Measurements from ENCODE around the gene VPS9D1.

The VPS9D1 gene

GRCh38 chr16:89716916-89717687, 3.6 kb downstream of the VPS9D1 start:
- Histone ChIP-seq H3K4me2 (ENCODE audit: insufficient read depth, low read length) (no peak overlapping the region), H3K79me2 (ENCODE audit: insufficient read depth, low read length) (peaks cover 5% of the 10 kb centered on the region)
- no peak for TF ChIP-seq EZH2 (IDR thresholded peaks at IDR 0.05; ENCODE audit: borderline replicate concordance, low read depth, low read length, severe bottlenecking)
- TF ChIP-seq, protein P1, sequence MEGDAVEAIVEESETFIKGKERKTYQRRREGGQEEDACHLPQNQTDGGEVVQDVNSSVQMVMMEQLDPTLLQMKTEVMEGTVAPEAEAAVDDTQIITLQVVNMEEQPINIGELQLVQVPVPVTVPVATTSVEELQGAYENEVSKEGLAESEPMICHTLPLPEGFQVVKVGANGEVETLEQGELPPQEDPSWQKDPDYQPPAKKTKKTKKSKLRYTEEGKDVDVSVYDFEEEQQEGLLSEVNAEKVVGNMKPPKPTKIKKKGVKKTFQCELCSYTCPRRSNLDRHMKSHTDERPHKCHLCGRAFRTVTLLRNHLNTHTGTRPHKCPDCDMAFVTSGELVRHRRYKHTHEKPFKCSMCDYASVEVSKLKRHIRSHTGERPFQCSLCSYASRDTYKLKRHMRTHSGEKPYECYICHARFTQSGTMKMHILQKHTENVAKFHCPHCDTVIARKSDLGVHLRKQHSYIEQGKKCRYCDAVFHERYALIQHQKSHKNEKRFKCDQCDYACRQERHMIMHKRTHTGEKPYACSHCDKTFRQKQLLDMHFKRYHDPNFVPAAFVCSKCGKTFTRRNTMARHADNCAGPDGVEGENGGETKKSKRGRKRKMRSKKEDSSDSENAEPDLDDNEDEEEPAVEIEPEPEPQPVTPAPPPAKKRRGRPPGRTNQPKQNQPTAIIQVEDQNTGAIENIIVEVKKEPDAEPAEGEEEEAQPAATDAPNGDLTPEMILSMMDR (IDR thresholded peaks at IDR 0.05; ENCODE audit: borderline replicate concordance, extremely low read depth, low read length, poor library complexity, severe bottlenecking): no peak

DNA sequence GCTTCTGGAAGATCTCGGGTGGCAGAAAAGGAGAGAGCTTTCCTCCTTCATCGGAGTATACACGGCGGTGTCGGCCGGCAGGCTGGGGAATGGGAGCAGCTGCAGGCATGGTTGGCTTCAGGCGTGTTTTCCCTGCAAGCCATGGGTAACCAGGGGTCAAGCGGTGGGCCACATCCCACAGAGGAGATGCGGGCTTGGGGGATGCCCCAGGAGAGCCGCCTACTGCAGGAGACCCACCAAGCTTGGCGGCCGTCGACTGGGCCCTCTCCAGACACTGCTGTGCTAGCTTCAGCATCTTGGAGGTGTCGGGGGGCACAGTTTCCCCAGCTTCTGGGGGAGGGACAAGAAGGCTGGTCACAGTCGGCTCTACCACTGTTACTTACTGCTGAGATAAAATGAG, 4.2 kb downstream of the VPS9D1 start:
- Histone ChIP-seq H2AFZ (ENCODE audit: low read depth, low read length) (no peak overlapping the region), H3K9ac (ENCODE audit: low read depth, low read length) (no peak overlapping the region), H3K27me3 (ENCODE audit: insufficient read depth, low read length, poor library complexity) (no peaks in the 10 kb centered on the region), H3K4me1 (ENCODE audit: insufficient read depth, low read length) (peaks cover 22% of the 10 kb centered on the region), H3K4me2 (ENCODE audit: insufficient read depth, low read length) (no peak overlapping the region), H3K4me3 (ENCODE audit: low read depth in 1 of 2, low read length in 2 of 2) (no peak overlapping the region), H3K79me2 (ENCODE audit: insufficient read depth, low read length) (peaks cover under 1% of the 10 kb centered on the region; the same call in 1 of the 2 replicates), H3K9me3 (ENCODE audit: insufficient read depth, low read length, severe bottlenecking) (no peaks in the 10 kb centered on the region), H3K36me3 (ENCODE audit: insufficient read depth, low read length) (no peaks in the 10 kb centered on the region; the same call in 1 of the 2 replicates), H3K27ac (ENCODE audit: low read length) (no peak overlapping the region), H4K20me1 (ENCODE audit: insufficient read depth, low read length) (no peaks in the 10 kb centered on the region; the same call in 1 of the 2 replicates)
- ATAC-seq (ENCODE audit: insufficient read depth, low read depth) (no peak), DNase-seq (no peak)
- TF ChIP-seq, protein P1 (IDR thresholded peaks at IDR 0.05; ENCODE audit: borderline replicate concordance, extremely low read depth, low read length, poor library complexity, severe bottlenecking): no peak
- no peak for TF ChIP-seq EZH2 (IDR thresholded peaks at IDR 0.05; ENCODE audit: borderline replicate concordance, low read depth, low read length, severe bottlenecking)

More at GRCh38 chr16:89716916-89717687, 3.6 kb downstream of the VPS9D1 start:
- Histone ChIP-seq H3K9me3 (ENCODE audit: insufficient read depth, low read length, severe bottlenecking) (no peaks in the 10 kb centered on the region), H3K9ac (ENCODE audit: low read depth, low read length) (no peak overlapping the region), H2AFZ (ENCODE audit: low read depth, low read length) (no peak overlapping the region), H3K27ac (ENCODE audit: low read length) (no peak overlapping the region; the same call in 1 of the 2 replicates), H3K4me1 (ENCODE audit: insufficient read depth, low read length) (peaks cover 18% of the 10 kb centered on the region), H3K4me3 (ENCODE audit: low read depth in 1 of 2, low read length in 2 of 2) (no peak overlapping the region), H3K27me3 (ENCODE audit: insufficient read depth, low read length, poor library complexity) (no peaks in the 10 kb centered on the region), H3K36me3 (ENCODE audit: insufficient read depth, low read length) (no peaks in the 10 kb centered on the region; the same call in 1 of the 2 replicates), H4K20me1 (ENCODE audit: insufficient read depth, low read length) (peaks cover under 1% of the 10 kb centered on the region)
- ATAC-seq (ENCODE audit: insufficient read depth, low read depth): no peak
- no peak for DNase-seq

GRCh38 chr16:89712274-89712781, 8.4 kb downstream of the VPS9D1 start:
- no peak for TF ChIP-seq EZH2 (IDR thresholded peaks at IDR 0.05; ENCODE audit: borderline replicate concordance, low read depth, low read length, severe bottlenecking)
- TF ChIP-seq, protein P1 (IDR thresholded peaks at IDR 0.05; ENCODE audit: borderline replicate concordance, extremely low read depth, low read length, poor library complexity, severe bottlenecking): no peak
- peak overlapping the region; percentile 44 for H3K27ac ChIP-seq (ENCODE audit: low read length)
- no peak for DNase-seq
- no peaks in the 10 kb centered on the region for H3K27me3 ChIP-seq (ENCODE audit: insufficient read depth, low read length, poor library complexity)
- no peaks in the 10 kb centered on the region for H3K9me3 ChIP-seq (ENCODE audit: insufficient read depth, low read length, severe bottlenecking)
- H3K4me2 ChIP-seq (ENCODE audit: insufficient read depth, low read length): peak overlapping the region; percentile 81
- peak overlapping the region; percentile 72 for H2AFZ ChIP-seq (ENCODE audit: low read depth, low read length)
- H3K79me2 ChIP-seq (ENCODE audit: insufficient read depth, low read length): no peaks in the 10 kb centered on the region
- H3K4me3 ChIP-seq (ENCODE audit: low read depth in 1 of 2, low read length in 2 of 2): peak overlapping the region; percentile 41 to 66; a peak in 3 of 4 replicates
- H3K9ac ChIP-seq (ENCODE audit: low read depth, low read length): peak overlapping the region; percentile 60
- H3K36me3 ChIP-seq (ENCODE audit: insufficient read depth, low read length): no peaks in the 10 kb centered on the region
- ATAC-seq (ENCODE audit: insufficient read depth, low read depth): peak; percentile 11; the same call in 2 of the 3 replicates
- peaks cover 12% of the 10 kb centered on the region for H3K4me1 ChIP-seq (ENCODE audit: insufficient read depth, low read length)
- H4K20me1 ChIP-seq (ENCODE audit: insufficient read depth, low read length): no peaks in the 10 kb centered on the region
